ENCODE data around the gene GJB5.
"Not testable (repeated sequence)": the region's sequence is repeated elsewhere in the genome, so short reads cannot be mapped to it uniquely, and the experiment has no call there.

Gene GJB5

DNA sequence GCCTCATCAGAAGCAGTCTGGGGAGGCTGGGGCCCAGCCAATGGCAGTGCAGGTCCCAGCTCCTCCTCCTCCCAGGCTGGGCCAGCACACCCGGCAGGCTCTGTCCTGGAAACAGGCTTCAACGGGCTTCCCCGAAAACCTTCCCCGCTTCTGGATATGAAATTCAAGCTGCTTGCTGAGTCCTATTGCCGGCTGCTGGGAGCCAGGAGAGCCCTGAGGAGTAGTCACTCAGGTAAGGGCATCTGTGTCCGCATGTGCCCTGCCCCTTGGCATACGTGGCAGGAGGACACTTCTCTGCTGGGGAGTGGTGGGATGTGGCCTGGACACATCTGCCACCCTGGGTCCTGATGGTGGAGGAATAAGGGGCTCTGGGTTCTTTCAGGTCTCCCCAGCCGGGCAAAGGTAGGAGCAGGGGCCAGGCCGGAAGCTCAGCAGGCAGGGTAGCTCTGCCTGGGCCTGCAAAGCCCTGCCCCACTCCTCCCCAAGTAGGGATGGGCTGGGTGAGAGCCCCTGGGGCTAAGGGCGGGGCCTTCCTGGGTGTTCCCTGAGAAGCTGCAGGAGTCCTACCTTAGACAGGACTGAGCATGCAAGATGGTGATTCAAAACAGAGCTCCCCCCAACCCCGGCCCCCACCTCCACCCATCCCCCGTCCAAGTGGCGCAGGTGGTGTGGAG lies at the start of gene GJB5:
GJB5 (plus strand) TSS at position 84 of the 674 bp plus-strand sequence. CDS start 2,284 bp downstream, outside the sequence.
- no peak within 1 kb of the TSS for H3K4me3 ChIP-seq (ENCODE audit: low read depth, low read length)

DNA sequence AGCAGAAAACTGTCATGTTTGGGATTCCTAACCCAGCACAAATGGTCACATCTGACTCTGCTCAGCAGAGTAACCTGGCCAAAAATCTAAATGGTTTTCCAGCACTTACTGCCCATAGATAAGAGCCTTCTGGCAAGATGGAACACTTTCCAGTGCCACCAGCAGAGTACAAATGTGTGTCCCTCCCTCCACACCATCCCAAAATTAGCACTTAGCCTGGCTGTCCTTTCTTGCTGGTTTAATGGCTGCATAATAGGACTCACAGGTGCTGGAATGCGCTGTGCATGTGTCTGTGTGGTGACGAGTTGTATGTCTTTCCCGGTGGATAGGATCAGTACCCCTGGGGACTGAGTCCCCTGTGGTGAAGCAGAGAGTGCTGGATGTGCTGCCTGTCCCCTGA lies 49.8 kb upstream of the GJB5 start:
- H3K4me3 ChIP-seq (ENCODE audit: low read depth, low read length) = no peak overlapping the region

DNA sequence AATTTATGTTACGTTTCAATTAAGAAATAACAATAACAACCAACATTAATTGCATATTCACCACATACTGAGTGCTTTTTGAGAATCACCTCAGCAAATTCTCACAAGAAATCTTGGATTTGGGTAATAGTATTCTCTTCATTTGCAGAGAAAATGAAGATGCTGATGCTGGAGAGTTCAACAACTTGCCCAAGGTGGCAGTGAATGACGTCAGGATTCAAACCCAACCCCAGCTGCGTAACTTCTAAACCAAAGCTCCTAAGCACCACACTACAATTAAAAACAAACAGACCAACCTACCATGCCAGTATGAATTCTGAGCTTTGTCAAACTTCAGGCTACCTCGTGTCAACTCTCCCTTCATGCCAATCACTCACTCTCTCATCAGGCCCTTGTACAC lies 46.7 kb upstream of the GJB5 start:
- H3K4me3 ChIP-seq (ENCODE audit: low read depth, low read length) = no peak overlapping the region

DNA sequence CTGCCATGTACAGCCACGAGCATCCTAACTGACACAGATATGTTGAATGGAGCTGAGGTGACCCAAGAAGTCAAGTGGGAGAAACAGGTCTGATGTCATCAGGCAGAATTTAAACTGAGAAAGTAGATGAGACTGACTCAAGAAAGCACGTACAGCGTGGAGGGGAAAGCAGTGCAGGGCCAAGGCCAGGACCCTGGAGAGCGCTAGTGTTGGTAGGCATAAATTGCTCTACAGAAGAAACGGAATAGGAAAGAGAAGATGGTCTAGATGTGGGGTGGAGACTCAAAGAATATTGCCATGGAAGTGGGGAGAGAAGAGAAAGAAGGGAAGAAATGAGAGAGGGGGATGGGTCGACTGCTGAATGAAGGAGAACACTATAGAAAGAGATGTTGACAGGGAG lies 45.3 kb upstream of the GJB5 start:
- H3K4me3 ChIP-seq (ENCODE audit: low read depth, low read length) = no peak overlapping the region

DNA sequence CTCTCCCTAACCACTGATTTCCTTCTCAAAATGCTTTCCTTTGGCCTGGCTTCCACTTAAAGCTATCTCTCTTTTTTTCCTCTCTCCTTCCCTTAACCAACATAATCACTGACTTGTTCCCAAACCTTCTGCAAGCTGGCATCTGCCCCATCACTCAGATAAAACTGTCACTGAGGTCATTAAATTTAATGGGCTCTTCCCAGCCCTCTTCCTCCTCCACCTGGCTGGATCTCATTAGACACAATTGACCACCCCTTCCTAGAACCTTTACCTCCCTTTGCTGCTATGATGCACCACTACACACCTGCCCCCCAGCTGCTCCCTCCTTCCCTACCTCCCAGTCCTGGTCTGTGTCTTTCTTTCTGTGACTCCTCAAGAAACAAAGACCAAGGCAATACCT lies 44.0 kb upstream of the GJB5 start:
- H3K4me3 ChIP-seq (ENCODE audit: low read depth, low read length) = no peak overlapping the region

DNA sequence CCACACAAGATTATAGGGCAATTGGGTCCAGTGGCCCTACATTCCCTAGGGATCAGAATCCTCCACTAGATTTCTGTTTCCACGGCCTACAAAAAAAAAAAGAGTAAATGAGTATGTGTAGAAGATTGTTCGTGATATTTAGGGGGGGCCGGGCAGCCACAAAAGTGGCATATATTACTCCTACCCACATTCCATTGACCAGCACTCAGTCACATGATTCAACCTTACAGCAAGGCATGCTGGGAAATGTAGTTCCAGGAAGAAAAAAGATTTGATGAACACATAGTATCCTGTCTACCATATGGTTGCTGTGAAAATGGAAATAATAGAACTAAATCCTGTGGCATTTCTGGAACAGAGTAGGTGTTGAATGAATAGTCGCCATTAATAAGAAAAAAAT lies 43.4 kb upstream of the GJB5 start:
- no peak overlapping the region for H3K4me3 ChIP-seq (ENCODE audit: low read depth, low read length)

DNA sequence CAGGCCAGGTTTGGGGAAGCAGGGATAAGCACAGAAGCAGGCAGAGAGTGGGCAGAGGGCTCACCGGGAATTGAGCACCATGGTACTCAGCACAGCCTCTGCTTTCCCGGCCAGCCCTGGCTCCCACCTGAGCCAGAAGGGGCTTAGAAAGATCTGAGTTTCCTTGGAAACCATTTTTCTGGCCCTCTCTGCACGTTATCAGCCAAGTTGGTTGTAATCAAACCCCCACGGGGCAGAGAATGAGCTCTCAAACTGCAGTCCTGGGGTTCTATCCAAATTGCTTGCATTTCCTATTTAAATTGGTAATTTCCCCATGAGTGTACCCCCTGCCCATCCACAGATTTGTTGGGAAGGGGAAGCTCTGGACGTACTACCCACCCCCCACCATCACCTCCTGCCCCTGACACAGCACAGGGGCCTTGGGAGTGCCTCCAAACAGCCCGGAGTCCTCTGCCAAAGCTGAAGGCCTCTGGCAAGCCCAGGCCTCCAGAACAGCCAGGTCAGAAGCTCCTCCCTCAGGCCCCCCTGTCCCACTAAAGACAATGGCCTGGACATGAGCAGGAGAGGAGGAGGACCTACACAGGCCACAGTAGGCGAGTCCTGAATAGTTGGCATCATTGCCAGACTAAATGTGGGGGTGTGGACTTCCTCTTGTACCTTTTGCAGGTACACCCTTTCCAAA lies 42.7 kb upstream of the GJB5 start:
- H3K4me3 ChIP-seq (ENCODE audit: low read depth, low read length) = no peak overlapping the region

DNA sequence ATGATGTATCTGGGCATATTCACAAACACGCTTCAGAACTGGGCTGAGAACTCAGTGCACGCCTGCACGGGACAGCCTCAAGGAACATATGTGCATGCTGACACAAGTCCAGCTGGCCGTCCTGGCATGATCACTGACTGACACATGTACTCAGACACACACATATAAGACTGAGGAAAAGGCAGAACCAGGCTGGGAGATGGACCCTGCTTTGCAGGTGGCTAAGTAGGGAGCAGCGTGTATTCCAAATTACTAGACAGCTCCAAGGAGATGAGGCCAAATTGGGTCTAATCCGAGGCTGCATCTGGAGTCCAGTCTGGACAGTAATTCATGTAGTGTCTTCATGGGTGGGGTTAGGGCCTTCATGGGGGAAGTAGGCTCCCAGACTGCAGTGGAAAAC lies 41.4 kb upstream of the GJB5 start:
- H3K4me3 ChIP-seq (ENCODE audit: low read depth, low read length) = no peak overlapping the region

DNA sequence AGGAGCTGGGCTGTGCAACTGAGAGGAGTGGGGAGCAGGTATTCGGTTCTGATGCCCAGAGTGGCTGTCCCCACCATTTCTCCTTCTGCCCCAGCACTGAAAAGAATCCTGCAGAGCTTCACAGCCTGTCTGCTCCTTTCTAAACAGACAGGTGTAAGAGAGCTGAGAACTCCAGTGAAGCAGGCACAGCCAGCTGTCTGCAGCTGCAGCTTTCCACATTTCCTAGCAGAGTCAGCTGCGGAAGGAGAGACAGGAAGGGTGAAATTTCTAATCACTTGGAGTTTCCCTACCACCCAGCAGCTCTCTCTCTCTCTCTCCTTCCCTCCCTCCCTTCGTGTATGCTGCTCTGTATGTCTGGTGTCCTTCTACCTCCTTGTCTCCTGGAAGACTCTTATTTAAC lies 40.5 kb upstream of the GJB5 start:
- H3K4me3 ChIP-seq (ENCODE audit: low read depth, low read length) = no peak overlapping the region

DNA sequence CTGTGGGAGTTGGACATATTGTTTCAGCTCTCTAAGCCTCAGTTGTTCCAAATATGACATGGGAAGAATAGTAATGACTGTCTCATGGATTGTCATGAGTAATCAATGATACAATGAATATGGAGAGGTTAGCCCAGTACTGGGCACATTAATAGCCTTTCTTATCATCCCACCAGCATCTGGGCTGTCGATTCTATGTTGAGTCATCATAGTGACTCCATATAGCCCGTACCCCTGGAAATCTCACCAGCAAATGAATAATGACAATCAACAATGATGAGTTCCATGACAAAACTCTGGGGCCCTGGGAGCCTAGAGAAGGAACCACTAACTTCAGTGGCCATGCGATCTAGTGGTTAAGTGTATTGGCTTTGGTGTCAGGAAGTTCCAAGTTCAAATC lies 39.7 kb upstream of the GJB5 start:
- no peak overlapping the region for H3K4me3 ChIP-seq (ENCODE audit: low read depth, low read length)

DNA sequence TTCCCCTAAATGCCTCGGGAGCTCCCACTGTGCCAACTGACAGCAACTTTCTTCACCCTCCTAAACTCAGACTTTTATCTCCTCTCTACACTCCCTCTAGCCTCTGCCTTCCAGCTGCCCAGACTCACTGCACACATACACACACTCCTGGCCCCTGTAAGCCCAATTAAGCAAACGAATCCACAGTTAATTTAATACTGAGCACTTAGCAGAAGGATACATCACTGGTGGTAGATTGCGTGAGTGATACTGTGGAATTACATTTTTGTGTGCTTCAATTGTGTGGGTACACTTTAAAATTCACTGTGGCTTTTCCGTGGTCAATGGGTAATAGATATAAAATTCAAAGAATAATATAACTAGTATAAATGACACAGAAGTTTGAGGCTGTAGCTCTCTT lies 33.6 kb upstream of the GJB5 start:
- no peak overlapping the region for H3K4me3 ChIP-seq (ENCODE audit: low read depth, low read length)

DNA sequence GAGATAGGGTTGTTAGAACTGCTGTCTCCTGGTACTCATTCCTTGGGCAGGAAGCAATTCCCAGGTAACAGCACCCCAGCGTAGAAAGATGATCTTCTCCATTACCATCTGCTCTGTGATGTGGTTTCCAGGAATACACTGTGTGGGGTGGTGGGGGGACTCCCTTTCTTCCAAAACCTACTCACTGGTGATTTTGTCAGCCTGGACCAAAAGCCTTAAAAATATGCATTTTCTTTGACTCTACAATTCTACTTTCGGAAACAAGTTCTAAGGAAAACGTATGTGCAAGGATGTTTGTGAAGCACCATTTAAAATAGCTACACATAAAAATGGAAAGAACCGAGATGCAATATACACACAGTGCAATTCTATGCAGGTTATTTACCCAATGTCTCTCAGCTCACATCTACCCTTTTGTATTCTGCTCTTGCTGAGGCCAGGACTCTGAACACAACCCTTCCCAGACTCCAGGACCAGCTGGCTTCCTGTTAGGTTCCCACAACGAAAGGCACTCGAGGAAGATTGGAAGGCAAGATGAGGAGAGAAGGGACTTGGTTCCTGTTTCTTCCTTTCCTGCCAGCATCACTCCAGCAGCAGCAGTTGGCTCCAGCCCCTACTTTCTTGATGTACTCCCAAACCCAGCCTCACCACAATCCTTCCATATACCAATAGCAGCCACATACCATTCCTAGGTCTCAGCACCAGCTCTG lies 33.0 kb upstream of the GJB5 start:
- H3K4me3 ChIP-seq (ENCODE audit: low read depth, low read length) = no peak overlapping the region

DNA sequence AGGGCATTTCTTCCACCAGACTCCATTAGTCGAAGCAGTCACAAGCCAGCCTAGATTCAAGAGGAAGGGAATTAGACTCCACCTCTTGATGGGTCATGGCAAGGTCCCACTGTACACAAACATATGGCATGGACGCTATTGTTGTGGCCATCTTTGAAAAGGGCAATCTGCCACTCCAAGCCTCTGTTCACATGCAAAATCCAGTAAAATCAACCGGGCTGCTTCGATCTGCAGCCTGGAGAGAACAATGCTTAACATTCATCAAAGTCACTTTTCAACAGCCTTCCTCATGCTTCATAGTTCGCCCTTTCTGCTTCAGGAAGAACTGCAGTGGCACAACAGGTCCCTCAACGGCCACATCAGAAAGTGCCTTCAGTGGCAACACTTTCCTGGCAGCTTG lies 28.0 kb upstream of the GJB5 start:
- H3K4me3 ChIP-seq (ENCODE audit: low read depth, low read length) = no peak overlapping the region

DNA sequence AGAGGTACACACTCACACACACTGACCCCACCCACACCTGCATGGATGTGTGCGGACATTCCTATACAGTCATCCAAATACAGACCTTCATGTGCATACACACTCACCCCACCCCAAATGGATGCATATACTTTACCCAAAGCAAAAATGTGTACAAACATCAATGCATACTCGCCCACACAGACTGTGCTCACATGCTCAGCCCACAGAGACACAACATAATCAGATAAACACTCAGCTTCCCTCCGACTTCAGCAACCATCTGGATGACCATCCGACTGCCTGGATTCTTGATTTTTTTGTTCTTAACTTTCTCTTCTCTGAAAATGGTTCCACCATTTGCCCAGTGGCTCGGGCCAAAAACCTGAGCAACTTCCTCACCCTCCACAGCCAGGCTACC lies 24.4 kb upstream of the GJB5 start:
- no peak overlapping the region for H3K4me3 ChIP-seq (ENCODE audit: low read depth, low read length)

DNA sequence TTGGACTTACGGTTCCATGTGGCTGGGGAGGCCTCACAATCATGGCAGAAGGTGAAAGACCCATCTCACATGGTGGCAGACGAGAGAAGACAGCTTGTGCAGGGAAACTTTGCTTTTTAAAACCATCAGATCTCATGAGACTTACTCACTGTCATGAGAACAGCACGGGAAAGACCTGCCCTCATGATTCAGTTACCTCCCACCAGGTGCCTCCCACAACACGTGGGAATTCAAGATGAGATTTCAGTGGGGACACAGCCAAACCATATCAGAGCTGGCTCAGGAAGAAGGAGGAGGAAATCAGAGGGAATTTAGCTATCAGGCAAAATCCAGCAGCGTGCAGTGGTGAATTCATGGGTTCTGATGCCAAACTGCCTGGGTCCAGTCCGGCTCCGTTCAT lies 22.0 kb upstream of the GJB5 start:
- not testable (repeated sequence) for H3K4me3 ChIP-seq (ENCODE audit: low read depth, low read length)

DNA sequence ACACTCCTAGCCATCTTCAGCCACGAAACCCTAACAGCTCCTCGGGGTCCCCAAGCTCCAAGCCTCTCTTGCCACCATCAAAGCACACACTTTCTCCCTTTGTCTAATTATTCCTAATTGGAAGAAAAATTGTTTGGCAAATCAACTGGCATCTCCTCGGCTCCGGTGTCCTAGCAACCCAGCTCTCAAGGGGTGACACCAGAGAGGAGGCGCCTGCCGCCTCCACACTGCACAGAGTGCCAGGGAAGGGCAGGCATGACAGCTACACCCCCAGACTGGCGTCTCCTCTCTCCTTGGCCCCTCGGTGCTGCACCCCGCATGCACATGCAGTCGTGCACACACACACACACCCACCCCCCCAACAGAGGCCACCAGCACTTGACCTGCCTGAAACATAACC lies 18.2 kb upstream of the GJB5 start:
- H3K4me3 ChIP-seq (ENCODE audit: low read depth, low read length) = no peak overlapping the region

DNA sequence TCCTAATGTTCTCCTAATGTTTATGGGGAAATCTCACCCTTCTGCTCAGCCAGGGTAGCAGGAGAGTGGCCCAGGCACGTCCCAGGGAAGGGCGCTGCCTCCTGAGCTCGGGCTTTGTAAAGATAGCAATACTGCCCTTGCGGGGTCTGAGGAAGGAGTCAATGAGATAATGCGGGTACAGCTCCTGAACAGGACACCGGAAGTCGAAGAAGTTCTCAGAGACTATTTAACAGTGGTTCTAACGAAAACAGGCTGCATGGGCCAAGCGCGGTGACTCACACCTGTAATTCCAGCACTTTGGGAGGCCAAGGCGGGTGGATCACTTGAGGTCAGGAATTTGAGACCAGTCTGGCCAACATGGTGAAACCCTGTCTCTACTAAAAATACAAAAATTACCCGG lies 17.6 kb upstream of the GJB5 start:
- H3K4me3 ChIP-seq (ENCODE audit: low read depth, low read length) = not testable (repeated sequence)

DNA sequence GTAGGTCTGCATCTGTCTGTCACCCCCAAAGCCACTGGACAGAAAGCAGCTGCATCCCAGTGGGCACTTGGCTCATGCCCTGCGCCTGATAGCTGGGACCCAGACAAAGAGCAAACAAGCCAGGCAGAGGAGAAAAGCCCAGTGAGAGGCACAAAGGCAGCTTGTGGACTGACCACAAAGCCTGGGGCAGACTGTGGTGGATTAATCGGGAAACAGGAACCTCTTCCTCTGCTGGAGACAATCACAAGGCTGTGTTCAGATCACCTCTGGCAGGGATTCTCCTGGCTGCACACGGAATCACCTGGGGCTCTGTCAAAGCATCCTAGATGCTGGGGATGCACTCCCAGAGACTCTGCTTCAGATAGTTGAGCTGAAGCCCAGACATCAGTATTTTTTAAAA lies 15.2 kb upstream of the GJB5 start:
- no peak overlapping the region for H3K4me3 ChIP-seq (ENCODE audit: low read depth, low read length)

DNA sequence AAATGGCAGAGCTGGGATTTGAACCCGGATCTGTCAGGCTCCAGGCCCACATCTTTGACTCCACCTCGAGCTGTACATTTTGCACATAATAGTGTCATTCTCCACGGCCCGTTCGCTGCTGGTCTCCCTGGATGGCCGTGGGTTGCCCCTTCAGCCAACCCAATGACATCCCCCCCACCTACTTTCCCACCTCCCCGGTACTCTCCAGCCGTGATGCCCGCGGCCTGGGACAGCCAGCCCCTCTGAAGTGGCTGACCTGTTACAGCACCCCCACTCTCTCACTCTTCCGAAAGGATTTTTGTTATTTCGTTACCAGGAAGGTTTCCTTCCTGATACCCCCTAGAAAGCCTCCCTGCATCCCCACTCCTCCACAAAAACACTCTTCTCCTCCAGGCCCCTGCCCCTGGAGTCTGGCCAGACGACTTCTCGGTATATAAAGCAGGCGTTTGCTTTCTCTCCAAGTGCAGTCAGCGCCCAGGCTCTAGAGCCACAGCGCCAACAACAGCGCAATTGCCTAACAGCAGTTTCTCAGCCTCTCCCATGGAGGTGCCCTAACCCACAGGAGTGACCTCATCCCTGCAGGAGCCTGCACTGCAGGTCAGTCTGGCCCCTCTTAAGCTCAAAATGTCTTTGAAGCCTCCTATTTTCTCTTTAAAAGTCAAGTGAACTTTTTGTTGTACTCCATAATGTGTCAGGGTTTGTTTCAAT lies 14.5 kb upstream of the GJB5 start:
- no peak overlapping the region for H3K4me3 ChIP-seq (ENCODE audit: low read depth, low read length)

DNA sequence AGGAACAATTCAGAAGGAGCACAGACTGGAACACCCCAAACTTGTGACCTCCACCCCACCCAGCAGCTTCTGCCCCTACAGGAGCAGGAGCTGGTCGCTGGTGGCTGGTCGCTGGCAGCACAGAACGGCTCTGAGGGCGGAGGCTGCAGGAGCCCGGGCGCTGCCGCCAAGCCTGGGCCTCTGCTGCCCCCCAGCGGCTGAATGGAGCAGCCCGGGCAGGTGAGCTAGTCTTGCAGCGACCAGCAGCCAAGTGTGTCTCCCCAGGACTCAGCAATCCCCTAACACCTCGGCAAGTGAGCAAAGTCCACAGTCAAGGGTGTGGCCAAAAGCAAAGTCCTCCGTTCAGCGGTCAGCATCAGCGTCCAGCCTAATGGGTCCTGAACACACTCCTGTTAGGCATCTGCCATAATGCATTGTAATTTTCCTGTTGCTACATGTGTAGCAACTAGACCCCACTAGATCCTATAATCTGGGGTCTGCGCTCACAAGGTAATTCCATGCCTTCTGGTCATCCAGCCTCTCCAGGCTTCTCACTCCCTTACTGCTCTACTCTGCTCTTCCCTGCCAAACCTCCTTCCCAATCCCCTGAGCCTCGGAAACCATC lies 12.1 kb upstream of the GJB5 start:
- no peak overlapping the region for H3K4me3 ChIP-seq (ENCODE audit: low read depth, low read length)

DNA sequence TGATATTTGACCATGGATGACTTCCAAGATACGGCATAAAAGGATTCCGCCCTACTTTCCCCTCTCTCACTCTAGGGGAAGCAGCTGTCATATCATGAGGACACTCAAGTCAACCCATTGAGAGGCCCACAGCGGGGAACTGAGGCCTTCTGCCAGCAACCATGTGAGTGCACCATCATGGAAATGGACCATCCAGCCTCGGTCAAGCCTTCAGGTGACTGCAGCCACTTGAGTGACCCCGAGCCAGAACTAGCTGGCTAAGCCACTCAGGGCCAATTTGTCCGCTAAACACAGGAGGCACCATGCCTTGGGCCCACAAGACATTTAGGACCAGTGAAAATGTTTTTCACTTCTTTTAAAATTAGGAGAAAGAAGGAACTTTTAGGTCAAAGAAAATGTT lies 11.1 kb upstream of the GJB5 start:
- H3K4me3 ChIP-seq (ENCODE audit: low read depth, low read length) = no peak overlapping the region
